Small intestine (tissue), 7 donors: Measurements from ENCODE around the gene SAAL1. TPM values are rescaled to one million over a fixed set of nuclear protein-coding genes. Genes with fewer than 3 reads are reported as not detected.

Source experiments
- DNase-seq, 2 donors: peaks; one replicate each; pipeline versions ENCODE4 v3.0.0 to v3.0.0-alpha.2; 2013
- FAIRE-seq: peaks from 2 replicates; lab custom pipeline; 2012; peaks lifted over from hg19 to GRCh38; lab: Jason Lieb, UNC
- H3K27ac ChIP-seq, 3 donors: one replicate each; pipeline ENCODE4 v1.5.1; 2013; ENCODE audit warnings: low read length in 2 of 3, mild to moderate bottlenecking in 2 of 3, control low read depth in 1 of 3, inconsistent platforms in 1 of 3, low read depth in 1 of 3, moderate library complexity in 1 of 3
- H3K27me3 ChIP-seq, 3 donors: one replicate each; pipeline ENCODE4 v1.6.1; 2013; ENCODE audit warnings: low read length in 3 of 3, inconsistent platforms in 1 of 3; ENCODE audit not compliant: control insufficient read depth in 3 of 3, insufficient read depth in 3 of 3
- H3K36me3 ChIP-seq, 3 donors: one replicate each; pipeline ENCODE4 v1.6.1; 2013; ENCODE audit warnings: low read length in 3 of 3, inconsistent platforms in 1 of 3, low read depth in 1 of 3, mild to moderate bottlenecking in 1 of 3, moderate library complexity in 1 of 3; ENCODE audit not compliant: control insufficient read depth in 3 of 3, insufficient read depth in 2 of 3
- H3K4me1 ChIP-seq, 3 donors: one replicate each; pipeline ENCODE4 v1.6.1; 2013; ENCODE audit warnings: low read length in 2 of 3, inconsistent platforms in 1 of 3, low read depth in 1 of 3, mild to moderate bottlenecking in 1 of 3, moderate library complexity in 1 of 3; ENCODE audit not compliant: control insufficient read depth in 3 of 3, insufficient read depth in 2 of 3
- H3K4me3 ChIP-seq, 3 donors: one replicate each; pipeline ENCODE4 v1.5.1; 2013; ENCODE audit warnings: low read length in 3 of 3, control low read depth in 1 of 3, inconsistent platforms in 1 of 3, low read depth in 1 of 3, mild to moderate bottlenecking in 1 of 3, moderate library complexity in 1 of 3
- H3K9me3 ChIP-seq, 2 donors: one replicate each; pipeline ENCODE4 v1.6.1; 2013; ENCODE audit warnings: low read depth in 1 of 2, low read length in 1 of 2; ENCODE audit not compliant: control insufficient read depth in 2 of 2, insufficient read depth in 1 of 2
- WGBS, 3 donors: extraction: QIAGEN DNeasy Blood & Tissue Kit; methylation state at CpG; one replicate each; pipeline ENCODE4 v1.1.7; 2013; 5-methylcytosine and 5-hydroxymethylcytosine counted together
- polyA plus RNA-seq, 4 donors: library from polyadenylated mRNA; stranded (reverse) in 3 of 4; unstranded in 1 of 4; fragments of 200-250 nt in 3 of 4; fragments of 120-200 nt in 1 of 4; gene quantifications; one replicate each; pipeline versions ENCODE4 v1.2.1 to v1.2.3, GENCODE V29; 2013
- donor health status: healthy with polysubstance abuse.
- donor health status: control.
- donor health status: control.
- donor health status: Bipolar disorder and iron deficiency.
- donor health status: healthy.

SAAL1 gene
- polyA plus RNA-seq, 4 donors: 10.0 to 21.9 (median 12.1) TPM

- FAIRE-seq (no peak), DNase-seq (no peak)
- Histone ChIP-seq H3K27me3 (peaks cover 0 to 7% (median 0%) of the 10 kb centered on the region in 3 donors), H3K4me1 (no peaks in the 10 kb centered on the region), H3K27ac (peak overlapping the region in 1 of 3 donors; percentile 56), H3K36me3 (peaks cover 0 to 9% (median 4%) of the 10 kb centered on the region in 3 donors), H3K4me3 (peak overlapping the region; percentile 67 to 99 (median 99)), H3K9me3 (no peaks in the 10 kb centered on the region)
- WGBS, 3 donors: 18 to 24% (median 20%) methylated on average over 29 of the region's 29 CpGs
Measured at GRCh38 chr11:18105086-18105801, 638 bp downstream of the SAAL1 start.

GRCh38 chr11:18100926-18101656, 4.8 kb downstream of the SAAL1 start:
- no peaks in the 10 kb centered on the region for H3K27me3 ChIP-seq
- no peak for FAIRE-seq
- no peaks in the 10 kb centered on the region for H3K9me3 ChIP-seq
- H3K27ac ChIP-seq: no peak overlapping the region
- H3K4me1 ChIP-seq: no peaks in the 10 kb centered on the region
- WGBS, 3 donors: 40 to 78% (median 63%) methylated on average over 6 of the region's 6 CpGs
- no peak overlapping the region for H3K4me3 ChIP-seq
- peaks cover 0 to 12% (median 6%) of the 10 kb centered on the region in 3 donors for H3K36me3 ChIP-seq
- no peak for DNase-seq

DNA sequence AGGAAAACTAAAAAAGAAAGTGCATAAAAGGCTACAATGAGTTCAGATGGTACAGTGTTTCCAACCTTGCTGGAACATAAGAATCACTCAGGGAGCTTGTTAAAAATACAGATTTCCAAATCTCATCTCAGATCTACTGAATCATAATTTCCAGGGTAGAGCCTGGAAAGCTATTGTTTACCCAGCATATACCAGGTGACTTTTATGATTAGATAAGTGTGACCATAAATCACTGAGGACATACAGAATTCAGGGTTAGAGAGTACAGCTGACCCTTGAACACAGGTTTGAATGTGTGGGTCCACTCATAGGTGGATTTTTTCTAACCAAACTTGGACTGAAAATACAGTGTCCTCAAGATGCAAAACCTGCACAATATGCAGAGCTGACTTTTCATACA, 11.9 kb downstream of the SAAL1 start:
- Histone ChIP-seq H3K36me3 (peaks cover 5 to 13% (median 8%) of the 10 kb centered on the region in 3 donors), H3K4me1 (peaks cover 0 to 4% (median 2%) of the 10 kb centered on the region in 3 donors), H3K9me3 (no peaks in the 10 kb centered on the region), H3K4me3 (no peak overlapping the region), H3K27me3 (no peaks in the 10 kb centered on the region), H3K27ac (no peak overlapping the region)
- DNase-seq (peak; percentile 46 to 53), FAIRE-seq (no peak)

DNA sequence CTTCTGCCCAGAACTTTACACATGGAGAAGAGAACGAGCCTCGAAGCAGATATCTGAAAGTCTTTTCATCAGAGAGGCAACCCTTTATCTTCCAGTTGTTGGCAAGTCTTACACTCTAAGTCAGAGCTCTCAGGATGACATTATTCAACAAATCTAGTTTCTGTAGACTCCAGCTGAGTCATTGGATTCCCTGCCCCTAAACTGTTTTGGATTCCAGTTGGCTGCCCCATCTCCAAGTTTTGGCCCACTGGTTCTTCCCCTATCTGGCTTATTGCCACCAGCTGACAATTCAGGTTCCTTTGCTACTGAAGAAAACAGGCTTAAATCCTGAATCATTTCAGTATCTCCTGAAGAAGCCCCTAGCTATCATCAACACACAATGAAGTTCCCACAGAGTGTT, 14.2 kb downstream of the SAAL1 start:
- FAIRE-seq (no peak), DNase-seq (no peak)
- Histone ChIP-seq H3K4me1 (peaks cover 0 to 4% (median 2%) of the 10 kb centered on the region in 3 donors), H3K4me3 (no peak overlapping the region), H3K27me3 (no peaks in the 10 kb centered on the region), H3K9me3 (no peaks in the 10 kb centered on the region), H3K27ac (no peak overlapping the region), H3K36me3 (peaks cover 5 to 21% (median 8%) of the 10 kb centered on the region in 3 donors)
- WGBS, 3 donors: 93 to 100% (median 94%) methylated on average over 2 of the region's 2 CpGs

GRCh38 chr11:18088966-18089365, 16.9 kb downstream of the SAAL1 start:
- FAIRE-seq: no peak
- Histone ChIP-seq H3K4me3 (no peak overlapping the region), H3K4me1 (peaks cover 0 to 4% (median 2%) of the 10 kb centered on the region in 3 donors), H3K27me3 (no peaks in the 10 kb centered on the region), H3K9me3 (no peaks in the 10 kb centered on the region), H3K36me3 (peaks cover 5 to 18% (median 11%) of the 10 kb centered on the region in 3 donors), H3K27ac (no peak overlapping the region)
- DNase-seq: peak in 1 of 2 donors; percentile 15
- WGBS, 3 donors: 61 to 78% (median 73%) methylated on average over 3 of the region's 3 CpGs

- Histone ChIP-seq H3K27me3 (no peaks in the 10 kb centered on the region), H3K36me3 (peaks cover 5 to 18% (median 11%) of the 10 kb centered on the region in 3 donors), H3K4me1 (peaks cover 0 to under 1% (median 0%) of the 10 kb centered on the region in 3 donors), H3K4me3 (no peak overlapping the region), H3K27ac (no peak overlapping the region), H3K9me3 (no peaks in the 10 kb centered on the region)
- DNase-seq (no peak), FAIRE-seq (no peak)
- 97% methylated on average over 2 of the region's 2 CpGs for WGBS, 3 donors
Measured at GRCh38 chr11:18088366-18088765, 17.5 kb downstream of the SAAL1 start.

DNA sequence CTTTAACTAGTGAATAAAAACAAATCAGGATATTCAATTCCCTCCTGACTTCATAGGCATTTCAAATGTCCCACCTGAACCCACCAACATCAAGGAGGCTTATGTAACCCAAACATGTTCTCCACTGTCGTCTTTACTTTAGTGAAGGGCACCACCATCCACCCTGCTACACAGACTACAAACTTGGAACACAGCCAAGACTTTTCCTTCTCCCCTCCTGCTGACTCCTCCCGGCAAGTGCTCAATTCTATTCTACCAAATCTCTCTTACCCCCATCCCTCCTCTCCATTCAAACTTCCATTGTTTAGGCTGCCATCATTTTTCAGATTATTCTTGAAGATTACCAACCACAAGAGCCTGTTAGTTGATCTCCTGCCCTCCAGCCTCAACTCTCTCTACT, 24.3 kb downstream of the SAAL1 start:
- no peaks in the 10 kb centered on the region for H3K27me3 ChIP-seq
- no peak overlapping the region for H3K4me3 ChIP-seq
- no peak overlapping the region for H3K27ac ChIP-seq
- H3K36me3 ChIP-seq: peaks cover 2 to 13% (median 4%) of the 10 kb centered on the region in 3 donors
- FAIRE-seq (no peak), DNase-seq (no peak)
- H3K9me3 ChIP-seq: no peaks in the 10 kb centered on the region
- WGBS, 3 donors: 84 to 92% (median 87%) methylated on average over 2 of the region's 2 CpGs
- H3K4me1 ChIP-seq: no peaks in the 10 kb centered on the region

DNA sequence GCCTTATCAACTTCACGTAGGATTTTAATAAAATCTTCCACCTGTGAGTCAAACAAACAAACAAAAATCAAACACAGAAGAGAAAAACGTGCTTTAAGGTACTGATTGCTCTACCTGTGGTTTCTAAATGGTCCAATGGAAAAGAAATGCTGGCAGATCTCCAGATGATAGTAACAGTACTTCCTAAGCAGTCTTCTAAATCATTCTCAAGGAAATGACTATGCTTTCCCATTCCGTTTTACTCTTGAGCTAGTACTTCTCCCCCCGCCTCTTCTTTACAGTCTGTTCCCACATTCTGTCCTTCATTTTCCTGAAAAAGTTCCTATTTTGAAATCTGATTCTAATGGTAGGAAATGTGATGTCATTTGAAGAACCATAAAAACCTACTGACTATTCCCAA, 25.4 kb downstream of the SAAL1 start:
- Histone ChIP-seq H3K27me3 (no peaks in the 10 kb centered on the region), H3K9me3 (no peaks in the 10 kb centered on the region), H3K4me3 (no peak overlapping the region), H3K27ac (no peak overlapping the region), H3K4me1 (no peaks in the 10 kb centered on the region), H3K36me3 (peaks cover 2 to 7% (median 4%) of the 10 kb centered on the region in 3 donors)
- DNase-seq (no peak), FAIRE-seq (no peak)
- WGBS, 3 donors: 71 to 75% (median 73%) methylated on average over 4 of the region's 4 CpGs
